ENCODE measurements around the gene RASGRP3.
"Not testable (repeated sequence)": the region's sequence is repeated elsewhere in the genome, so short reads cannot be mapped to it uniquely, and the experiment has no call there.

- TF ChIP-seq CTCF (IDR thresholded peaks at IDR 0.05); GATA2 (CRISPR knock-in tag; IDR thresholded peaks at IDR 0.05); RAD21 (IDR thresholded peaks at IDR 0.05; ENCODE audit: low read length); NRF1 (IDR thresholded peaks at IDR 0.05; ENCODE audit: low read depth, low read length); EZH2phosphoT487 (IDR thresholded peaks at IDR 0.05; ENCODE audit: borderline replicate concordance, low read depth): not testable (repeated sequence)
Observed at GRCh38 chr2:33442052-33442451, 34.4 kb upstream of the RASGRP3 start.

Data from SK-N-SH (cell line).